RKO (cell line): ENCODE measurements around the gene ZC4H2.
"Not testable (repeated sequence)": the region's sequence is repeated elsewhere in the genome, so short reads cannot be mapped to it uniquely, and the experiment has no call there.

ENCODE experiments used
- DNase-seq: peaks from one replicate; pipeline ENCODE4 v3.0.0-alpha.2; 2016; ENCODE audit warnings: low spot score

Gene ZC4H2, protein sequence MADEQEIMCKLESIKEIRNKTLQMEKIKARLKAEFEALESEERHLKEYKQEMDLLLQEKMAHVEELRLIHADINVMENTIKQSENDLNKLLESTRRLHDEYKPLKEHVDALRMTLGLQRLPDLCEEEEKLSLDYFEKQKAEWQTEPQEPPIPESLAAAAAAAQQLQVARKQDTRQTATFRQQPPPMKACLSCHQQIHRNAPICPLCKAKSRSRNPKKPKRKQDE

GRCh38 chrX:64975989-64976672, at the start of gene ZC4H2:
Gene ZC4H2, minus strand, starts transcription at chrX:64976450. Its CDS starts 73 bp downstream, at chrX:64976377.
- peak; percentile 80 for DNase-seq

DNA sequence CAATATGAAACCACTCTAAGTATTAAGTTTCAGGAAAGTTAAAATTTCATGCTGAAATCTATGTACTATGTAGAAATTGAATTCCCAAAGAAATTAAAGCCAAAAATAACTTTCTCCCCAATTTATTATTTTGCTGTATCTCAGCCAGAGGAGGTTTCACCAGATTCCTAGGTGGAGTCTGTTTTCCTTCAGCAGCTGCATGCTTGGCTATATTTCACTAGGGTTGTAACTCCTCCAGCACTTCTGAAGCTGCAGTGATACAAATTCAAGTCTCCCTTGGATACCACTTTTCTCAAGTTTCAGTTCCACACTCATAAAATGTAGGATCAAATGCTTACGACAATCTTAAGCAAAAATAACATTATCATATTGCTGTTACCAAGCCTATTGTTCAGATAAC, 41.2 kb upstream of the ZC4H2 start:
- DNase-seq = no peak

DNA sequence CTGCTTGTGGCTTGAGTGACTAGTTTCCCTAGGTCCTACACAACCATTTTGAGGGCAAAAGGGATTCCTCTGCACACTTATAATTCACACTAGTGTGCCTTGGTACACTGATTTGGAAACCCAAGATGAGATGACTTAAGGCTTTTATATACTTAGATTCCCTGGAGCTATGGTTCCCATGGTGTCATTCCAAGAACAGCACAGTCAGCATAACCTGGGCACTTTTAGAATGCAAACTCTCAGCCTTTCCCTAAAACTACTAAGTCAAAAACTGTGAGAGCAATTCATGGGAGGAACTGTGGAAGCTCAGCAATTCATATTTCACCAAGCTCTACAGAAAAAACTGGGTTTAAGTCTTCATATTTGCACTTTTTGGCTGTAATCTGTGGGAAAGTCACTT, 38.0 kb upstream of the ZC4H2 start:
- DNase-seq = no peak

DNA sequence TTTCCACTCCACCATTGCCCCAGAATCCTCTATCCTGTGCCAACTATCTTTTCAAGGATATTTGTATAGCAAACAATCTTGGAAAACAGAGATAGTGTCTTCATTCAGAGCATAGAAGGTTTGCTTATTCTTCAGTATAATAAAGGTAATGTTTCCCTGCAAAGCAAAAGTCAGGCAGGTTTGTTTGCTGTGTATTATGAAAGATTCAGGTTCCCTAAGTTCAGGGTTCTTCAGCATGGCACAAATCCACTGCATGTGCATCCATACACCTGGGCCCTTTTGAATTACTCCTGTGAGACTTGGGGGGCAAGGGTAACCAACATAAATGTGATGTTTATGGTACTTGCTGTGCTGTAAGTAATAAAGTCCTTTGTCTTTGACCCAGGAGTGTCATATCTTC, 33.2 kb upstream of the ZC4H2 start:
- DNase-seq = no peak

DNA sequence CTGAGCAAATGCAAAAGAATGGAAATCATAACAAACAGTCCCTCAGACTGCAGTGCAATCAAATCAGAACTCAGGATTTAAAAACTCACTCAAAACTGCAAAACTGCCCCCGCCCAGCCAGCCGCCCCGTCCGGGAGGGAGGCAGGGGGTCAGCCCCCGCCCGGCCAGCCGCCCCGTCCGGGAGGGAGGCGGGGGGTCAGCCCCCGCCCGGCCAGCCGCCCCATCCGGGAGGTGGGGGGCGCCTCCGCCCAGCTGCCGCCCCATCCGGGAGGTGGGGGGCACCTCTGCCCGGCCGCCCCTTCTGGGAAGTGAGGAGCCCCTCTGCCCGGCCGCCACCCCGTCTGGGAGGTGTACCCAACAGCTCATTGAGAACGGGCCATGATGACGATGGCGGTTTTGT, 26.0 kb upstream of the ZC4H2 start:
- DNase-seq = not testable (repeated sequence)

DNA sequence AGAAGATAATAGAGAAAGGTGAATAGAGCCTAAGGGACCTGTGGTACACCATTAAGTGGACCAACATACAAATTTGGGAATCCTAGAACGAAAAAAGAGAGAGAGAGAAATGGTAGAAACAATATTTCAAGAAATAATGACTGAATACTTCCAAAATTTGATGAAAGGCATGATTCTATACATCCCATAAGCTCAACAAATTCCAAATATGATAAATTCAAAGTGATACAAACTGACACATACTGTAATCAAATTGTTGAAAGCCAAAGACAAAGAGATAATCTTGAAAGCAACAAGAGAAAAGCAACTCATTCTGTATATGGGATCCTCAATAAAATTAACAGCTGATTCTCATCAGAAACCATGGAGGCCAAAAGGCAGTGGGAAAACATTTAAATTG, 20.6 kb upstream of the ZC4H2 start:
- DNase-seq = no peak

- no peak for DNase-seq
These were observed 18.0 kb upstream of the ZC4H2 start for GRCh38 chrX:64994131-64994798.

DNA sequence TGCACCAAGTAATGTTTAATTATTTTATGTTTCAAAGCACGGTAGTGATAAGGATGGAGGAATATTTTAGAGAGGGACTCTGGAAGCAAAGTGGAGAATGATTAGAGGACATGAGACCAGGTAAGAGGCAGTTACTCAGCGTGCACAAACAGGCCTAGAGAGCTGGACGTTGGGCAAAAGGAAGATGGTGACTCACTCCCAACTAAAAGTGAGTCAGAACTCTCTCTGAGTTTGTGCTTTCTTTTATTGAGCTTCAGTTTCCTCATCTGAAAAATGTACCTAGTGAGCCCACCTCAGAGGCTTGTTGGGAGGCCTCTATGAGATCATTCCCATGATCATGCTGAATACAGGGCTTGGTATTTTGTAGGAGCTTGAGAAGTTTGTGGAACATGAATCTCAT, 1.6 kb upstream of the ZC4H2 start:
- peak; percentile 78 for DNase-seq

GRCh38 chrX:64977051-64977450, 801 bp upstream of the ZC4H2 start:
- no peak for DNase-seq

DNA sequence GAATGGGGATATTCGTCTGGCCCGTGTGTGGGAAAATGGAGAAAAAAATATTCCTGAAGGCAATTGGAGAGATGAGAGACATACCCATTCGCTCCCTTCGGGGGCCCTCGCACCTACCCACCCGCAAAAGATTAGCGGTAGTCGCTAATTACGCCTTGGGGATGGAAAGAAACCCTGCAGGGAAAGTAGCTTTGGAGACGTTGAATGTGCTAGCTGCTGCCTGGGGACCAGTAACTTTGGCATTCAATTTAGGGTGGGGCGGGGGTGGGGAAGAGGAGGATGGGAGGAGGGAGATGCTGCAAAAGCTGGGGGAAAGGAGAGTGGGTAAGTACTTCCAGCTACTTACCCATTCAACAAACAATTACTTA, 407 bp upstream of the ZC4H2 start:
- DNase-seq = no peak

- DNase-seq = peak; percentile 34
These were observed 759 bp downstream of the ZC4H2 start for GRCh38 chrX:64975491-64975890.

DNA sequence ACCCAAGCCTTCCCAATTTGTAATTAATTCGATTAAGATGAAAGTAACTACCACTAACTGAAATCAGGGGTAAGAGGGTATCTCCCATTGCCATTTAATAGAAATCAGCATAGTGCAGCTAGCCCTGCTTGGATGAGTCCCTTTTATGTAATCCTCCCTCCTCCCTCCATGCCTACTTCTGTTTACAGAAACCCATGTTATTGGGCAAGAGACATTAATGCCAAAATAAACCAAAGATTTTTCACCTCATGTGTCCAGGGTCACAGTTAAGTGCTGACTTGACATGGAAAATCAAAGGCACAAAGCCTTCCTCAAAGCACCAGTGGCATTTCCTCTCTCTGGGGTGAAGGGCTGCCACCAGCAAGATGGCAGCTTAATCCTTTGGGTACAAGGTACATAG, 50.8 kb downstream of the ZC4H2 start:
- DNase-seq = no peak

- no peak for DNase-seq
These were observed 68.1 kb downstream of the ZC4H2 start for GRCh38 chrX:64908121-64908520.

GRCh38 chrX:64894454-64895038, 81.7 kb downstream of the ZC4H2 start:
- peak; percentile 14 for DNase-seq

- DNase-seq = peak; percentile 23
These were observed 90.4 kb downstream of the ZC4H2 start for GRCh38 chrX:64885850-64886249.

DNA sequence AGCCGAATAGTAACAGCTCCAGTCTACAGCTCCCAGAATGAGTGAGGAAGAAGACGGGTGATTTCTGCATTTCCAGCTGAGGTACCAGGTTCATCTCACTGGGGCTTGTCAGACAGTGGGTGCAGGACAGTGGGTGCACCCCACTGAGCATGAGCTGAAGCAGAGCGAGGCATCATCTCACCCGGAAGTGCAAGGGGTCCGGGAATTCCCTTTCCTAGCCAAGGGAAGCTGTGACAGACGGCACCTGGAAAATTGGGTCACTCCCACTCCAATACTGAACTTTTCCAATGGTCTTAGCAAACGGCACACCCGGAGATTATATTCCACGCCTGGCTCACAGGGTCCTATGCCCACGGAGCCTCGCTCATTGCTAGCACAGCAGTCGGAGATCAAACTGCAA, 97.5 kb downstream of the ZC4H2 start:
- not testable (repeated sequence) for DNase-seq

DNA sequence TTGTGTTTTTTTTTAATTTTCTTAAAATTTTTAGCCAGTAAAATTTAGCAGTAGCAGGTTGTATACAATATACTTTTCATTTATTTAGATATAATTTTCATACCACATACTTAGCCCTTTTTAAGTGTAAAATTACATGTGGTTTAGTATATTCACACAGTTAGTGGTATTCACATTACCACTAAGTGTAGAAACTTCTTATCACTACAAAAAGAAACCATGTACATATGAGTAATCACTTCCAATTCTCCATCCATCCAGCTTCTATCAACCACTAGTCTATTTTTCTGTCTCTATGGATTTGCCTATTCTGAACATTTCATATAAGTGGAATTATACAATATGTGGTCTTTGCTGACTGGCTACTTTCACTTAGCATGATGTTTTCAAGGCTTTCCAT, 109.0 kb downstream of the ZC4H2 start:
- DNase-seq = no peak
